Astrocyte of the spinal cord (primary cell): ENCODE results near the gene TRPV4.

Experiments
- DNase-seq: peaks from one replicate; pipeline ENCODE4 v3.0.0; 2011; ENCODE audit warnings: low read depth, low spot score
- H3K4me3 ChIP-seq: 2 replicates; pipeline ENCODE4 v1.5.1; 2011; ENCODE audit warnings: low read depth, mild to moderate bottlenecking, low read length, moderate library complexity
- CTCF ChIP-seq: IDR thresholded peaks from 2 replicates; pipeline ENCODE4 v1.5.1; 2012; ENCODE audit warnings: low read depth, mild to moderate bottlenecking, low read length, inconsistent platforms
- in situ Hi-C: cut with HindIII; loops from 2 replicates; pipeline ENCODE4 v1.10.0; 2017; ENCODE audit warnings: low sequenced_read_pairs

The TRPV4 gene

GRCh38 chr12:109800536-109800935 is 32.7 kb downstream of the TRPV4 start:
- no peak for DNase-seq
- in situ Hi-C loops: no loop called here
- no peak overlapping the region for H3K4me3 ChIP-seq
- no peak for TF ChIP-seq CTCF

- TF ChIP-seq CTCF: no peak
- H3K4me3 ChIP-seq: no peak overlapping the region
- in situ Hi-C loops: no loop called here
- DNase-seq: no peak
Measured at GRCh38 chr12:109798691-109799090, 34.5 kb downstream of the TRPV4 start.

GRCh38 chr12:109797905-109798669 is 35.1 kb downstream of the TRPV4 start:
- DNase-seq: no peak
- no peak overlapping the region for H3K4me3 ChIP-seq
- in situ Hi-C loops: no loop called here
- no peak for TF ChIP-seq CTCF

GRCh38 chr12:109796057-109796456 is 37.1 kb downstream of the TRPV4 start:
- no peak for DNase-seq
- in situ Hi-C loops: no loop called here
- TF ChIP-seq CTCF: no peak
- H3K4me3 ChIP-seq: no peak overlapping the region

GRCh38 chr12:109795023-109795422 is 38.2 kb downstream of the TRPV4 start:
- H3K4me3 ChIP-seq: no peak overlapping the region
- DNase-seq: no peak
- TF ChIP-seq CTCF: no peak
- in situ Hi-C loops: no loop called here

GRCh38 chr12:109793826-109794501 is 39.2 kb downstream of the TRPV4 start:
- in situ Hi-C loops: no loop called here
- H3K4me3 ChIP-seq: no peak overlapping the region
- DNase-seq: no peak
- TF ChIP-seq CTCF: no peak
